CD4-positive, CD25-positive, alpha-beta regulatory T cell (primary cell): ENCODE results near the gene RAD23A. TPM values are rescaled to one million over a fixed set of nuclear protein-coding genes. Genes with fewer than 3 reads are reported as not detected.
"Not testable (repeated sequence)": the region's sequence is repeated elsewhere in the genome, so short reads cannot be mapped to it uniquely, and the experiment has no call there.

Source experiments
- ATAC-seq, 2 donors: fragments of 150-1000 bp; cut with Tn5 transposase; one replicate each; pipeline ENCODE4 v1.10.0; 2021; ENCODE audit warnings: low read depth in 2 of 2, moderate number of reproducible peaks in 2 of 2, moderate library complexity in 1 of 2
- DNase-seq, 3 donors: peaks; one replicate each; pipeline versions ENCODE4 v3.0.0 to v3.0.0-alpha.2; 2012 to 2022; ENCODE audit warnings: mixed read lengths in 1 of 3
- H3K27ac ChIP-seq: one replicate; pipeline ENCODE4 v1.7.0; 2013; ENCODE audit warnings: mild to moderate bottlenecking, low read length; ENCODE audit not compliant: insufficient read depth, poor library complexity, severe bottlenecking
- H3K27me3 ChIP-seq: one replicate; pipeline ENCODE4 v1.7.0; 2013; ENCODE audit warnings: low read length; ENCODE audit not compliant: control insufficient read depth, insufficient read depth
- H3K36me3 ChIP-seq: one replicate; pipeline ENCODE4 v1.7.0; 2013; ENCODE audit warnings: mild to moderate bottlenecking, low read length, moderate library complexity; ENCODE audit not compliant: control insufficient read depth, insufficient read depth
- H3K4me1 ChIP-seq: 2 replicates; pipeline ENCODE4 v1.7.0; 2013; ENCODE audit warnings: mild to moderate bottlenecking, low read length; ENCODE audit not compliant: insufficient read depth, control insufficient read depth, poor library complexity, severe bottlenecking
- H3K4me3 ChIP-seq: one replicate; pipeline ENCODE4 v1.7.0; 2013; ENCODE audit warnings: low read depth, mild to moderate bottlenecking, low read length, moderate library complexity
- H3K9me3 ChIP-seq, 2 experiments: 1 replicate in 1 of 2; 2 replicates in 1 of 2; pipeline ENCODE4 v1.7.0; 2013; ENCODE audit warnings: low read length in 2 of 2, mild to moderate bottlenecking in 1 of 2, moderate library complexity in 1 of 2; ENCODE audit not compliant: control insufficient read depth in 2 of 2
- H3K27ac Mint-ChIP-seq, 3 donors: one replicate each; pipeline ENCODE4 v1.8.0; 2020 to 2022; ENCODE audit warnings: mild to moderate bottlenecking in 3 of 3, mixed read lengths in 3 of 3, moderate library complexity in 2 of 3
- H3K27me3 Mint-ChIP-seq: one replicate; pipeline ENCODE4 v1.8.0; 2022; ENCODE audit warnings: mild to moderate bottlenecking, mixed read lengths
- H3K36me3 Mint-ChIP-seq: one replicate; pipeline ENCODE4 v1.8.0; 2020; ENCODE audit warnings: mixed read lengths
- H3K4me1 Mint-ChIP-seq, 4 donors: one replicate each; pipeline ENCODE4 v1.8.0; 2020 to 2022; ENCODE audit warnings: mixed read lengths in 4 of 4, mild to moderate bottlenecking in 1 of 4
- H3K4me3 Mint-ChIP-seq, 4 donors: one replicate each; pipeline ENCODE4 v1.8.0; 2020 to 2022; ENCODE audit warnings: mild to moderate bottlenecking in 4 of 4, mixed read lengths in 4 of 4, moderate library complexity in 3 of 4
- H3K9me3 Mint-ChIP-seq, 7 donors: one replicate each; pipeline ENCODE4 v1.8.0; 2020 to 2022; ENCODE audit warnings: mixed read lengths in 7 of 7, mild to moderate bottlenecking in 3 of 7, moderate library complexity in 2 of 7
- polyA plus RNA-seq, 4 donors: library from polyadenylated mRNA; unstranded; fragments of 300-500 nt; fragmentation: Illumina TruSeq; gene quantifications; one replicate each; pipeline ENCODE4 v1.2.3, GENCODE V29; 2021
- total RNA-seq: library from RNA; stranded (reverse); gene quantifications from one replicate; pipeline ENCODE4 v1.2.3, GENCODE V29; 2022

RAD23A gene
- total and polyA plus RNA-seq, 5 donors from 2014 or later = 73.8 to 85.0 (median 80.9) TPM

GRCh38 chr19:12974301-12975220, 28.9 kb downstream of the RAD23A start:
- Histone ChIP-seq H3K4me3 (no peak overlapping the region), H3K9me3 (no peaks in the 10 kb centered on the region), H3K4me1 (no peaks in the 10 kb centered on the region), H3K27me3 (peaks cover 5% of the 10 kb centered on the region), H3K27ac (no peak overlapping the region), H3K36me3 (no peaks in the 10 kb centered on the region)
- ATAC-seq (no peak), DNase-seq (no peak)
- Mint-ChIP-seq H3K27me3 (peaks cover 18% of the 10 kb centered on the region), H3K4me3 (no peak overlapping the region), H3K9me3 (peaks cover 0 to 1% (median 0%) of the 10 kb centered on the region in 7 donors), H3K4me1 (peaks cover 0 to 4% (median under 1%) of the 10 kb centered on the region in 4 donors), H3K27ac (no peak overlapping the region), H3K36me3 (peaks cover 3% of the 10 kb centered on the region)

GRCh38 chr19:12975221-12975741, 29.6 kb downstream of the RAD23A start:
- no peak overlapping the region for H3K27ac Mint-ChIP-seq
- H3K27ac ChIP-seq = no peak overlapping the region
- H3K4me3 Mint-ChIP-seq = no peak overlapping the region
- peaks cover 0 to under 1% (median 0%) of the 10 kb centered on the region in 7 donors for H3K9me3 Mint-ChIP-seq
- no peaks in the 10 kb centered on the region for H3K9me3 ChIP-seq
- H3K27me3 Mint-ChIP-seq = peaks cover 18% of the 10 kb centered on the region
- peaks cover 5% of the 10 kb centered on the region for H3K27me3 ChIP-seq
- H3K4me1 ChIP-seq = no peaks in the 10 kb centered on the region
- no peaks in the 10 kb centered on the region for H3K36me3 ChIP-seq
- H3K4me1 Mint-ChIP-seq = peaks cover 0 to 2% (median under 1%) of the 10 kb centered on the region in 4 donors
- peaks cover 3% of the 10 kb centered on the region for H3K36me3 Mint-ChIP-seq
- ATAC-seq = no peak
- H3K4me3 ChIP-seq = no peak overlapping the region
- no peak for DNase-seq

DNA sequence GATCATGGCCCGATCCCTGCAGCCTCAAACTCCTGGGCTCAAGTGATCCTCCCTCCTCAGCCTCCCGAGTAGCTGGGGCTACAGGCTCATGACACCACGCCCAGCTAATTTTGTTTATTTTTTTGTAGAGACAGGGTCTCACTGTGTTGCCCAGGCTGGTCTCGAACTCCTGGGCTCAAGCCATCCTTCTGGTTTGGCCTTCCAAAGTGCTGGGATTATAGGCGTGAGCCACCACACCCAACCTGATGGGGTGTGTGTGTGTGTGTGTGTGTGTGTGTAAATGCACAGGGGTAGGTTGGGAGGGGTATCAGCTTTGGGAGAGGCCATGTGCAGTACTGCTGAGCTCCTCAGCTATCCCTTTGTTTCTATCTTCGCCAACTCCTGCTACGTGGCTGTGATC, 30.4 kb downstream of the RAD23A start:
- ATAC-seq, H3K27ac Mint-ChIP-seq, H3K36me3 Mint-ChIP-seq, H3K9me3 ChIP-seq, H3K36me3 ChIP-seq, H3K27me3 ChIP-seq, H3K4me1 Mint-ChIP-seq, H3K4me3 ChIP-seq, H3K4me1 ChIP-seq, DNase-seq, H3K9me3 Mint-ChIP-seq, H3K4me3 Mint-ChIP-seq, H3K27ac ChIP-seq: not testable (repeated sequence)
- H3K27me3 Mint-ChIP-seq = peaks cover 18% of the 10 kb centered on the region

GRCh38 chr19:12979974-12980373, 34.3 kb downstream of the RAD23A start:
- H3K9me3 Mint-ChIP-seq = no peaks in the 10 kb centered on the region
- H3K4me3 ChIP-seq = no peak overlapping the region
- no peaks in the 10 kb centered on the region for H3K36me3 ChIP-seq
- H3K27ac Mint-ChIP-seq = no peak overlapping the region
- peaks cover 12% of the 10 kb centered on the region for H3K4me1 ChIP-seq
- ATAC-seq = no peak
- H3K36me3 Mint-ChIP-seq = peaks cover 3% of the 10 kb centered on the region
- no peaks in the 10 kb centered on the region for H3K9me3 ChIP-seq
- H3K4me1 Mint-ChIP-seq = peaks cover 0 to 4% (median under 1%) of the 10 kb centered on the region in 4 donors
- H3K27me3 Mint-ChIP-seq = peaks cover 18% of the 10 kb centered on the region
- no peak for DNase-seq
- peaks cover 5% of the 10 kb centered on the region for H3K27me3 ChIP-seq
- H3K4me3 Mint-ChIP-seq = no peak overlapping the region
- H3K27ac ChIP-seq = no peak overlapping the region

DNA sequence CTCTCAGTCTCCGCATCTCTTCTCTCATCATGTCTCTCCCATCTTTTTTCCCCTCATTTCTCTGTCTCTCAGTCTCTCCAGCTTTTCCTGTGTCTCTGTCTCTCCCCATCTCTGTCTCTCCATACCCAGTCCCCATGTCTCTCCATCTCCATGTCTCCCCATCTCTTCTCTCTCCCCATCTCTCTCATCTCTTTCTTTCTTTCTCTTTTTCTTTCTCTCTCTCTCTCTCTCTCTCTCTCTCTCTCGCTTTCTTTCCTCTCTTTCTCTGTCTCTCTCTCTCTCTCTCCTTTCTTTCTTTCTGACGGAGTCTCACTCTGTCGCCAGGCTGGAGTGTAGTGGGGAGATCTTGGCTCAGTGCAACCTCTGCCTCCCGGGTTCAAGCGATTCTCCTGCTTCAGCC, 37.0 kb downstream of the RAD23A start:
- Mint-ChIP-seq H3K4me1 (peaks cover 0 to 4% (median under 1%) of the 10 kb centered on the region in 4 donors), H3K27ac (no peak overlapping the region), H3K36me3 (no peaks in the 10 kb centered on the region), H3K4me3 (no peak overlapping the region), H3K9me3 (no peaks in the 10 kb centered on the region), H3K27me3 (peaks cover 16% of the 10 kb centered on the region)
- Histone ChIP-seq H3K27ac (no peak overlapping the region), H3K27me3 (peaks cover 3% of the 10 kb centered on the region), H3K4me3 (no peak overlapping the region), H3K9me3 (no peaks in the 10 kb centered on the region), H3K36me3 (no peaks in the 10 kb centered on the region), H3K4me1 (peaks cover 12% of the 10 kb centered on the region)
- ATAC-seq (no peak), DNase-seq (no peak)

DNA sequence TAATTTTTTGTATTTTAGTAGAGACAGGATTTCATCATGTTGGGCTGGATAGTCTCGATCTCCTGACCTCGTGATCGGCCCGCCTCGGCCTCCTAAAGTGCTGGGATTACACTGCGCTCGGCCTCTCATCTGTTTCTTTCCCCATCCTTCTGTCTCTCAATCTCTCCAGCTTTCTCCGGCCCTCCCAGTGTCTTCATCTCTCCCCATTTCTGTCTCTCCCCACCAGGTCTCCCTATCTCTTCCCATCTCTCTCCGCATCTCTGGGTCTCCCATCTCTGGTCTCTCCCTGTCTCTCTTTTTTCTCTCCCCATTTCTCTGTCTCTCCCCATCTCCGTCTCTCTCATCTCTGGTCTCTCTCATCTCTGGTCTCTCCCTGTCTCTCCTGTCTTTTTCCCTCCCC, 37.4 kb downstream of the RAD23A start:
- ATAC-seq (no peak), DNase-seq (no peak)
- Mint-ChIP-seq H3K4me3 (no peak overlapping the region), H3K36me3 (no peaks in the 10 kb centered on the region), H3K4me1 (peaks cover 0 to 2% (median 0%) of the 10 kb centered on the region in 4 donors), H3K27ac (no peak overlapping the region), H3K27me3 (peaks cover 12% of the 10 kb centered on the region), H3K9me3 (no peaks in the 10 kb centered on the region)
- Histone ChIP-seq H3K36me3 (no peaks in the 10 kb centered on the region), H3K4me3 (no peak overlapping the region), H3K27me3 (peaks cover 3% of the 10 kb centered on the region), H3K27ac (no peak overlapping the region), H3K9me3 (no peaks in the 10 kb centered on the region), H3K4me1 (peaks cover 12% of the 10 kb centered on the region)

GRCh38 chr19:12983542-12984142, 38.0 kb downstream of the RAD23A start:
- peaks cover 0 to 2% (median 0%) of the 10 kb centered on the region in 4 donors for H3K4me1 Mint-ChIP-seq
- peaks cover 9% of the 10 kb centered on the region for H3K27me3 Mint-ChIP-seq
- Histone ChIP-seq H3K4me3 (no peak overlapping the region), H3K27ac (no peak overlapping the region), H3K4me1 (peaks cover 12% of the 10 kb centered on the region), H3K9me3 (no peaks in the 10 kb centered on the region), H3K36me3 (no peaks in the 10 kb centered on the region), H3K27me3 (peaks cover 1% of the 10 kb centered on the region)
- no peak overlapping the region for H3K4me3 Mint-ChIP-seq
- H3K27ac Mint-ChIP-seq = no peak overlapping the region
- H3K36me3 Mint-ChIP-seq = no peaks in the 10 kb centered on the region
- peak; percentile 61 to 78 (median 74) for DNase-seq
- ATAC-seq = peak; percentile 80 to 84
- no peaks in the 10 kb centered on the region for H3K9me3 Mint-ChIP-seq
